Measurements from ENCODE around the gene LIMK1.
A peak's percentile ranks its signal among the peaks of the same experiment; 100 is the strongest.
"Not testable (repeated sequence)": the region's sequence is repeated elsewhere in the genome, so short reads cannot be mapped to it uniquely, and the experiment has no call there.

The LIMK1 gene

GRCh38 chr7:74157605-74158004 lies 74.0 kb downstream of the LIMK1 start:
- no peak for TF ChIP-seq CTCF (IDR thresholded peaks at IDR 0.05; ENCODE audit: low read length)
- TF ChIP-seq EZH2 (IDR thresholded peaks at IDR 0.05; ENCODE audit: borderline replicate concordance, low read length) = no peak
- Histone ChIP-seq H3K4me3 (ENCODE audit: low read depth, low read length, poor library complexity, severe bottlenecking) (no peak overlapping the region), H3K4me2 (ENCODE audit: low read length) (no peak overlapping the region)

GRCh38 chr7:74164985-74165456 lies 81.4 kb downstream of the LIMK1 start:
- no peak overlapping the region for H3K4me3 ChIP-seq (ENCODE audit: low read depth, low read length, poor library complexity, severe bottlenecking)
- H3K4me2 ChIP-seq (ENCODE audit: low read length) = no peak overlapping the region
- no peak overlapping the region for H3K27ac ChIP-seq (ENCODE audit: low read depth, low read length, poor library complexity, severe bottlenecking)
- peaks cover 7% of the 10 kb centered on the region for H3K4me1 ChIP-seq (ENCODE audit: insufficient read depth, low read length, severe bottlenecking)
- H3K36me3 ChIP-seq (ENCODE audit: insufficient read depth, low read length) = no peaks in the 10 kb centered on the region
- no peaks in the 10 kb centered on the region for H3K9me2 ChIP-seq (ENCODE audit: low read depth, low read length)
- TF ChIP-seq EZH2 (IDR thresholded peaks at IDR 0.05; ENCODE audit: borderline replicate concordance, low read length) (no peak), CTCF (IDR thresholded peaks at IDR 0.05; ENCODE audit: low read length) (peak; percentile 30; the same call in 1 of the 2 replicates)
- H3K79me2 ChIP-seq (ENCODE audit: insufficient read depth, low read length) = no peaks in the 10 kb centered on the region
- H2AFZ ChIP-seq (ENCODE audit: low read length) = no peak overlapping the region
- no peaks in the 10 kb centered on the region for H3F3A ChIP-seq (ENCODE audit: insufficient read depth, low read length)
- no peaks in the 10 kb centered on the region for H4K20me1 ChIP-seq (ENCODE audit: insufficient read depth, low read length)
- H3K27me3 ChIP-seq (ENCODE audit: insufficient read depth, low read length) = no peaks in the 10 kb centered on the region
- no peak overlapping the region for H3K9ac ChIP-seq (ENCODE audit: low read length)
- H3K9me3 ChIP-seq (ENCODE audit: low read length) = no peaks in the 10 kb centered on the region

More at GRCh38 chr7:74157605-74158004, 74.0 kb downstream of the LIMK1 start:
- Histone ChIP-seq H3K27ac (ENCODE audit: low read depth, low read length, poor library complexity, severe bottlenecking) (no peak overlapping the region), H2AFZ (ENCODE audit: low read length) (no peak overlapping the region), H3K79me2 (ENCODE audit: insufficient read depth, low read length) (no peaks in the 10 kb centered on the region), H3K36me3 (ENCODE audit: insufficient read depth, low read length) (no peaks in the 10 kb centered on the region), H3K4me1 (ENCODE audit: insufficient read depth, low read length, severe bottlenecking) (peaks cover 7% of the 10 kb centered on the region), H3K9me2 (ENCODE audit: low read depth, low read length) (no peaks in the 10 kb centered on the region), H3K27me3 (ENCODE audit: insufficient read depth, low read length) (no peaks in the 10 kb centered on the region; the same call in 1 of the 2 replicates), H3F3A (ENCODE audit: insufficient read depth, low read length) (no peaks in the 10 kb centered on the region), H3K9me3 (ENCODE audit: low read length) (no peaks in the 10 kb centered on the region), H4K20me1 (ENCODE audit: insufficient read depth, low read length) (no peaks in the 10 kb centered on the region), H3K9ac (ENCODE audit: low read length) (no peak overlapping the region)

DNA sequence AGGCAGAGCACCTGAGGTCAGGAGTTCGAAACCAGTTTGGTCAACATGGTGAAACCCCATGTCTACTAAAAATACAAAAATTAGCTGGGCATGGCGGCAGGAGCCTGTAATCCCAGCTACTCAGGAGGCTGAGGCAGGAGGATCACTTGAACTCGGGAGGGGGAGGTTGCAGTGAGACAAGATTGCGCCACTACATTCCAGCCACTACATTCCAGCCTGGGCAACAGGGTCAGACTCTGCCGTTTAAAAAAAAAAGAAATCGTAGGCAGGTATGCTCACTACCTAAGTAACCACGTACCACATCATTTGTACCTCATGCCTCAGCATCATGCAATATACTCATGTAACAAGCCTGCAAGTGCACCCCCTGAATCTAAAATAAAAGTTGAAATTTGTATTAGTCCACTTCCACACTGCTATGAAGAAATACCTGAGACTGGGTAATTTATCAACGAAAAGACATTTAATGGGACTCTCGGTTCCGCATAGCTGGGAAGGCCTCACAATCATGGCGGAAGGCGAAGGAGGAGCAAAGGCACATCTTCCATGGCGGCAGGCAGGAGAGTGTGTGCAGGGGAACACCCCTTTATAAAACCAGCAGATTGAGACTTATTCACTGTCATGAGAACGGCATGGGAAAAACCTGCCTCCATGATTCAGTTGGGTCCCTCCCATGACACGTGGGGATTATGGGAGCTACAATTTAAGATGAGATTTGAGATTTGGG lies 82.4 kb downstream of the LIMK1 start:
- no peak overlapping the region for H3K4me3 ChIP-seq (ENCODE audit: low read depth, low read length, poor library complexity, severe bottlenecking)
- H4K20me1 ChIP-seq (ENCODE audit: insufficient read depth, low read length) = no peaks in the 10 kb centered on the region
- no peaks in the 10 kb centered on the region for H3K9me3 ChIP-seq (ENCODE audit: low read length)
- H3K9ac ChIP-seq (ENCODE audit: low read length) = no peak overlapping the region
- no peaks in the 10 kb centered on the region for H3K27me3 ChIP-seq (ENCODE audit: insufficient read depth, low read length)
- H3K36me3 ChIP-seq (ENCODE audit: insufficient read depth, low read length) = no peaks in the 10 kb centered on the region
- no peaks in the 10 kb centered on the region for H3K79me2 ChIP-seq (ENCODE audit: insufficient read depth, low read length)
- H3K9me2 ChIP-seq (ENCODE audit: low read depth, low read length) = no peaks in the 10 kb centered on the region
- no peak overlapping the region for H3K27ac ChIP-seq (ENCODE audit: low read depth, low read length, poor library complexity, severe bottlenecking)
- no peaks in the 10 kb centered on the region for H3K4me1 ChIP-seq (ENCODE audit: insufficient read depth, low read length, severe bottlenecking)
- no peak overlapping the region for H2AFZ ChIP-seq (ENCODE audit: low read length)
- H3F3A ChIP-seq (ENCODE audit: insufficient read depth, low read length) = no peaks in the 10 kb centered on the region
- H3K4me2 ChIP-seq (ENCODE audit: low read length) = no peak overlapping the region
- no peak for TF ChIP-seq CTCF (IDR thresholded peaks at IDR 0.05; ENCODE audit: low read length)
- TF ChIP-seq EZH2 (IDR thresholded peaks at IDR 0.05; ENCODE audit: borderline replicate concordance, low read length) = no peak

GRCh38 chr7:74167324-74167723 lies 83.7 kb downstream of the LIMK1 start:
- not testable (repeated sequence) for H3K4me3 ChIP-seq (ENCODE audit: low read depth, low read length, poor library complexity, severe bottlenecking); H3K9me3 ChIP-seq (ENCODE audit: low read length); H3K79me2 ChIP-seq (ENCODE audit: insufficient read depth, low read length); H3K4me1 ChIP-seq (ENCODE audit: insufficient read depth, low read length, severe bottlenecking); H3K36me3 ChIP-seq (ENCODE audit: insufficient read depth, low read length); H3K27me3 ChIP-seq (ENCODE audit: insufficient read depth, low read length); H2AFZ ChIP-seq (ENCODE audit: low read length); H3K9me2 ChIP-seq (ENCODE audit: low read depth, low read length); H3K4me2 ChIP-seq (ENCODE audit: low read length); H3K9ac ChIP-seq (ENCODE audit: low read length); H4K20me1 ChIP-seq (ENCODE audit: insufficient read depth, low read length); H3K27ac ChIP-seq (ENCODE audit: low read depth, low read length, poor library complexity, severe bottlenecking); H3F3A ChIP-seq (ENCODE audit: insufficient read depth, low read length)
